HG03175 (cell line): ENCODE measurements around the gene PERM1.
"Not testable (repeated sequence)": the region's sequence is repeated elsewhere in the genome, so short reads cannot be mapped to it uniquely, and the experiment has no call there.

Experiments
- ATAC-seq: cut with Tn5 transposase; IDR thresholded peaks from one replicate; pipeline ENCODE4 v1.9.1; 2021; ENCODE audit warnings: mild to moderate bottlenecking, moderate library complexity; ENCODE audit not compliant: unreplicated experiment

Gene PERM1

GRCh38 chr1:997993-998744 is 16.3 kb upstream of the PERM1 start:
- ATAC-seq = no peak

- ATAC-seq = no peak
These were observed 15.8 kb upstream of the PERM1 start for GRCh38 chr1:997713-997992.

- ATAC-seq = no peak
These were observed 15.2 kb upstream of the PERM1 start for GRCh38 chr1:996851-997712.

GRCh38 chr1:995665-996633 is 14.1 kb upstream of the PERM1 start:
- no peak for ATAC-seq

- not testable (repeated sequence) for ATAC-seq
These were observed 12.7 kb upstream of the PERM1 start for GRCh38 chr1:994546-994945.

- ATAC-seq = no peak
These were observed 11.6 kb upstream of the PERM1 start for GRCh38 chr1:993379-993995.

GRCh38 chr1:992362-992761 is 10.5 kb upstream of the PERM1 start:
- ATAC-seq = no peak

GRCh38 chr1:991895-992294 is 10.0 kb upstream of the PERM1 start:
- ATAC-seq = no peak

- not testable (repeated sequence) for ATAC-seq
These were observed 9.4 kb upstream of the PERM1 start for GRCh38 chr1:991275-991674.

GRCh38 chr1:988061-988460 is 6.2 kb upstream of the PERM1 start:
- not testable (repeated sequence) for ATAC-seq

- ATAC-seq = no peak
These were observed 3.2 kb upstream of the PERM1 start for GRCh38 chr1:985126-985525.

GRCh38 chr1:984476-984814 is 2.6 kb upstream of the PERM1 start:
- no peak for ATAC-seq

GRCh38 chr1:983798-984475 is 2.0 kb upstream of the PERM1 start:
- ATAC-seq = no peak

GRCh38 chr1:982765-983436 is 1.0 kb upstream of the PERM1 start:
- ATAC-seq = no peak

GRCh38 chr1:981491-981954 is 370 bp downstream of the PERM1 start:
- no peak for ATAC-seq

GRCh38 chr1:980602-981395 is 1.1 kb downstream of the PERM1 start:
- ATAC-seq = no peak

- no peak for ATAC-seq
These were observed 1.7 kb downstream of the PERM1 start for GRCh38 chr1:980137-980571.

- ATAC-seq = no peak
These were observed 2.2 kb downstream of the PERM1 start for GRCh38 chr1:979744-980072.
